ENCODE data around the gene SLC1A4.
A peak's percentile ranks its signal among the peaks of the same experiment; 100 is the strongest.

The SLC1A4 gene

DNA sequence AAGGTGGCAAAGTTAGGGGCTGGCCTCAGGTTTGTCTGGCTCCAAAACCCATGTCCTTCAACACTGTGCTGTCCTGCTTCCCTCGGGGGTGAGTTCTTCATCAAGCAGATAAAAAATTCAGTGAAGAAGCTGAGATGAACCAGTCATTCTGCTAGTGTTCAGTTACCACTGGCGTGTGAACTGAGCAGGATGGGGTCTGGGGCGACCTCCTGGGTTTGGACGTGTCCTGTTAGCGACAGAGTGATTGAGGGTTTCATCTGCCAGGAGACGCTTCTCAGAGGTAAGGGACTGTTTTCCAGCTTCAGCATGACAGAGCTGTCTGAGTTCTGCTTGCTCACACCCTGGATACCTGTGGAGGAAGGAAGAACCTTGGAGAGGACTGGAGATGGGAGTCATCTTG, 81.7 kb downstream of the SLC1A4 start:
- Histone ChIP-seq H3K27me3 (replicated peaks; ENCODE audit: control insufficient read depth, insufficient read depth, low read length) (no peaks in the 10 kb centered on the region), H3K4me1 (ENCODE audit: control insufficient read depth, insufficient read depth, low read length) (peaks cover 39% of the 10 kb centered on the region), H3K9me3 (ENCODE audit: control insufficient read depth, low read length) (no peaks in the 10 kb centered on the region), H3K36me3 (ENCODE audit: control insufficient read depth, insufficient read depth, low read length, severe bottlenecking) (peaks cover 44% of the 10 kb centered on the region), H3K9ac (ENCODE audit: low read length) (no peak overlapping the region), H3K4me3 (ENCODE audit: low read length) (no peak overlapping the region)
- no peak for DNase-seq (ENCODE audit: low read depth)

DNA sequence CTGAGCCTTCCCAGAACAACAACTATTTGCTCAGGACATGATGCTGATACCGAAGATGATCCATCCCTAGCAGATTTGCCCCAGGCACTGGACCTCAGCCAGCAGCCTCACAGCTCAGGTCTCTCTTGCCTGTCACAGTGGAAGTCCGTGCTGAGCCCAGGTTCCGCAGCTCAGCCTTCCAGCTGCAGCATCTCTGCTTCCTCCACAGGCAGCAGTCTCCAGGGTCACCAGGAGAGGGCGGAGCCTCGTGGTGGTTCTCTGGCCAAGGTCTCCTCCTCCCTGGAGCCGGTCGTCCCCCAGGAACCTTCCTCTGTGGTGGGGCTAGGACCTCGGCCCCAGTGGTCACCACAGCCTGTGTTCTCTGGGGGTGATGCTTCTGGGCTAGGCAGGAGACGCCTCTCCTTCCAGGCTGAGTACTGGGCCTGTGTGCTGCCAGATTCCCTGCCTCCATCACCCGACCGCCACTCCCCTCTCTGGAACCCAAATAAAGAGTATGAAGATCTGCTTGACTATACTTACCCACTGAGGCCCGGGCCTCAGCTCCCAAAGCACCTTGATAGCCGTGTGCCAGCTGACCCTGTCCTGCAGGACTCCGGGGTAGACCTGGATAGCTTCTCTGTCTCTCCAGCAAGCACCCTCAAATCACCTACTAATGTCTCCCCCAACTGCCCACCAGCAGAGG, 82.4 kb downstream of the SLC1A4 start:
- Histone ChIP-seq H3K36me3 (ENCODE audit: control insufficient read depth, insufficient read depth, low read length, severe bottlenecking) (peaks cover 44% of the 10 kb centered on the region), H3K4me3 (ENCODE audit: low read length) (no peak overlapping the region), H3K4me1 (ENCODE audit: control insufficient read depth, insufficient read depth, low read length) (peaks cover 43% of the 10 kb centered on the region), H3K27me3 (replicated peaks; ENCODE audit: control insufficient read depth, insufficient read depth, low read length) (no peaks in the 10 kb centered on the region), H3K9me3 (ENCODE audit: control insufficient read depth, low read length) (no peaks in the 10 kb centered on the region), H3K9ac (ENCODE audit: low read length) (no peak overlapping the region)
- DNase-seq (ENCODE audit: low read depth), result peak; percentile 15

DNA sequence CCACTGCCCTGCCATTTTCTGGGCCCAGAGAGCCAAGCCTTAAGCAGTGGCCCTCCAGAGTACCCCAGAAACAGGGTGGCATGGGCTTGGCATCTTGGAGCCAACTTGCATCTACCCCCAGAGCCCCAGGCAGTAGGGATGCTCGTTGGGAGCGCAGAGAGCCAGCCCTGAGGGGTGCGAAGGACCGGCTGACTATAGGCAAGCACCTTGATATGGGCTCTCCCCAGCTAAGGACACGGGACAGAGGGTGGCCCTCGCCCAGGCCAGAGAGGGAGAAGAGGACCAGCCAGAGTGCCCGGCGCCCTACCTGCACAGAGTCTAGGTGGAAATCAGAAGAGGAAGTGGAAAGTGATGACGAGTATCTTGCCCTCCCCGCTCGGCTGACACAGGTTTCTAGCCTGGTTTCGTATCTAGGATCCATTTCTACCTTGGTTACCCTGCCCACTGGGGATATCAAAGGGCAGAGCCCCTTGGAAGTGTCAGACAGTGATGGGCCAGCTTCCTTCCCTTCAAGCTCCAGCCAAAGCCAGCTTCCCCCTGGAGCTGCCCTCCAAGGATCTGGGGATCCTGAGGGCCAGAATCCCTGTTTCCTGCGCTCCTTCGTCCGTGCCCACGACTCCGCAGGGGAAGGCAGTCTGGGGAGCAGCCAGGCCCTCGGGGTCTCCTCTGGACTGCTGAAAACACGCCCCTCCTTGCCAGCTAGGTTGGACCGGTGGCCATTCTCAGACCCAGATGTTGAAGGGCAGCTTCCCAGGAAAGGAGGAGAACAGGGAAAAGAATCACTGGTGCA, 83.2 kb downstream of the SLC1A4 start:
- H3K36me3 ChIP-seq (ENCODE audit: control insufficient read depth, insufficient read depth, low read length, severe bottlenecking), result peaks cover 47% of the 10 kb centered on the region
- H3K9me3 ChIP-seq (ENCODE audit: control insufficient read depth, low read length), result no peaks in the 10 kb centered on the region
- H3K4me1 ChIP-seq (ENCODE audit: control insufficient read depth, insufficient read depth, low read length), result peaks cover 41% of the 10 kb centered on the region
- H3K4me3 ChIP-seq (ENCODE audit: low read length), result no peak overlapping the region
- no peak overlapping the region for H3K9ac ChIP-seq (ENCODE audit: low read length)
- DNase-seq (ENCODE audit: low read depth), result no peak
- no peaks in the 10 kb centered on the region for H3K27me3 ChIP-seq (replicated peaks; ENCODE audit: control insufficient read depth, insufficient read depth, low read length)

Data from adipocyte (in vitro differentiated cells).